Measurements from ENCODE around the gene SORL1.

- TF ChIP-seq POLR2A (IDR thresholded peaks at IDR 0.05; ENCODE audit: low read depth, low read length) (peak; percentile 35; the same call in 1 of the 2 replicates), POLR2AphosphoS5 (IDR thresholded peaks at IDR 0.05; ENCODE audit: low read depth, low read length) (no peak)
Observed at GRCh38 chr11:121453589-121454299, 1.6 kb downstream of the SORL1 start.
